Stimulated activated CD8-positive, alpha-beta memory T cell treated with anti-CD3 and anti-CD28 coated beads, Interleukin-15, amount 100 ng/mL, for 24 hours (primary cell): ENCODE measurements around the gene CXXC5.

Source experiments
- DNase-seq: peaks from one replicate; pipeline ENCODE4 v3.0.0-alpha.2; 2020; ENCODE audit warnings: low read depth

CXXC5 gene

DNA sequence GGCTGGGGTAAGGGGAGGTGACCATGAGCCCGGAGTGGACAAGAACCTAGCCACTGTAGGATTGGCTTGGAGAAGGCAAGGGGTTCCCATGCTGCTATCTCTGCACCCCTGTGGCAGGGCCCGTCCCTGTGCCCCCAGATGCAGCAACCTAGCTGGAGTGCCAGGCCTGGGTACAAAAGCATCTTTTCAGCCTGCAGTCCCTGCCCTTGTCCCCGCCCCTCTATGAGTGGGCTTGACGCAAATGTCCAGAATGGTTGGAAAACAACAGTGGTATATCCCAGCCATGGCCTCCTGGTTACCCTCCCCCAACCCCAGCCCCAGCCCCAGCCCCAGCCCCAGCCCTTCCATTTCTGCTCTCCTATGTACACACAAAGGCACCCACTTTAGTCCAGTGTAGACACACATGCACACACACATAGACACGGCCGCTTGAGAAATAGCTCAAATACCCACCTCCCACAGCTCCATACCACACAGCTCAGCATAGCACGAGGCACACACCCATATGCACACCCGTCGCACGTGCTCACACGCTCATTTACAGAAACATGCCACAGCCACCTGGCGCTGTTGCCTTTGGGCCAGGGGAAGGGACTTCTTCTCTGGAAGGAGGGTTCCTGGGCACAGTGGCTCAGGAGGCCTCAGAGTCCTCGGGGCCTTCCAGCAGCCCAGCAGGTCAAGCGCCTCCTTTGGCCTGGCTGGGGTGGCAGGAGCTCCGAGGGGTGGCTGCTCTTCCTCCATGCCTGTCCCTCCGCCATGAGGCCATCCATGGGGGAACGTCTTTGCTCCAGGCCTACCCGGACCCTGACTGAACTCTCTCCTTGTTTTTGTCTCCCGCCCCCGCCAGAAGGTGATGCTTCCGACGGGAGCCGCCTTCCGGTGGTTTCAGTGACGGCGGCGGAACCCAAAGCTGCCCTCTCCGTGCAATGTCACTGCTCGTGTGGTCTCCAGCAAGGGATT, 34.1 kb downstream of the CXXC5 start:
- DNase-seq, result no peak

DNA sequence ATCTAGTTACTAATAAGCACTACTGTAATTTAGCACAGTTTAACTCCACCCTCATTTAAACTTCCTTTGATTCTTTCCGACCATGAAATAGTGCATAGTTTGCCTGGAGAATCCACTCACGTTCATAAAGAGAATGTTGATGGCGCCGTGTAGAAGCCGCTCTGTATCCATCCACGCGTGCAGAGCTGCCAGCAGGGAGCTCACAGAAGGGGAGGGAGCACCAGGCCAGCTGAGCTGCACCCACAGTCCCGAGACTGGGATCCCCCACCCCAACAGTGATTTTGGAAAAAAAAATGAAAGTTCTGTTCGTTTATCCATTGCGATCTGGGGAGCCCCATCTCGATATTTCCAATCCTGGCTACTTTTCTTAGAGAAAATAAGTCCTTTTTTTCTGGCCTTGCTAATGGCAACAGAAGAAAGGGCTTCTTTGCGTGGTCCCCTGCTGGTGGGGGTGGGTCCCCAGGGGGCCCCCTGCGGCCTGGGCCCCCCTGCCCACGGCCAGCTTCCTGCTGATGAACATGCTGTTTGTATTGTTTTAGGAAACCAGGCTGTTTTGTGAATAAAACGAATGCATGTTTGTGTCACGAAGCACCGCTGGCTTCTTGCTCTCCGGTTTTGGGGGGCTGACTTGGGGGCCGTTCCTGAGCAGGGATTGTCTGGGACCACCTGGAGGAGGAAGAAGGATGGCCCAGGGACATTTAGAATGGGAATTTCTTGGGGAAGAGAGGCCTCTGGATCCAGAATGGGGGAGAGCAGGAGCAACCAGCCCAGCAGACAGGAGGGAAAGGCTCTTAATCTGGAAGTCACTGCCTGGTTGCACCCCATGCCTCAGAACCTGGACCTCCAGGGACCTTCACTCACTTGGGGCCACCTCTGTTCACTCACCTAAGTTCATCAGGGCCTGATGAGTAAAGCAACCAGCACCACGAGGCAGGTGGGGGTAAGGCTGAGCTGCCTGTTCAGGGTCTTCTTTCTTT, 35.4 kb downstream of the CXXC5 start:
- DNase-seq, result no peak

DNA sequence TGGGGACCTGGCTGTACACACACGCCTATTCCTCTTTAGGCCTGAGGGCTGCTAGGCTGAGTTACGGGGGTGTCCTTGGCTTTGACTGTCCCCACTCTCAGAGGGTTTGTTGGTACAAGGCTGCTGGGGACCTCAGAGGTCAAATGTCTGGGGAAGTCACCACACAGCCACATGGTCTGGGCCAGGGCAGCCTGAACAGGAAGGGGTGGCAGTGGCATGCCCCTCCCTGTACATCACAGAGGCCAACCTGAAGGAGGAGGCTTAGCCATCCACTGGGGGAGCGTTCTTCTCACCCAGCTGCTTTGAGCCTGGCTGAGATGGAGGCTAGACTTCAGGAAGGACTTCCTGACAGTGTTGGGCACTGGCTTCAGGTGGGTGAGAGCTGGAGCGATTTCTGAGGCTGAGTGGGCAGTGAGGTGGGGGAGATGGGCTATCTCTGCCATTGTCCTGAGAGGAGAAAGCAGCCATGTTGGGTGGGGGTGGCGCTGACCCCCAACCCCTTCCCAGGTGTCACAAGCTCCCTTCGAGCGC, 36.3 kb downstream of the CXXC5 start:
- DNase-seq, result no peak

DNA sequence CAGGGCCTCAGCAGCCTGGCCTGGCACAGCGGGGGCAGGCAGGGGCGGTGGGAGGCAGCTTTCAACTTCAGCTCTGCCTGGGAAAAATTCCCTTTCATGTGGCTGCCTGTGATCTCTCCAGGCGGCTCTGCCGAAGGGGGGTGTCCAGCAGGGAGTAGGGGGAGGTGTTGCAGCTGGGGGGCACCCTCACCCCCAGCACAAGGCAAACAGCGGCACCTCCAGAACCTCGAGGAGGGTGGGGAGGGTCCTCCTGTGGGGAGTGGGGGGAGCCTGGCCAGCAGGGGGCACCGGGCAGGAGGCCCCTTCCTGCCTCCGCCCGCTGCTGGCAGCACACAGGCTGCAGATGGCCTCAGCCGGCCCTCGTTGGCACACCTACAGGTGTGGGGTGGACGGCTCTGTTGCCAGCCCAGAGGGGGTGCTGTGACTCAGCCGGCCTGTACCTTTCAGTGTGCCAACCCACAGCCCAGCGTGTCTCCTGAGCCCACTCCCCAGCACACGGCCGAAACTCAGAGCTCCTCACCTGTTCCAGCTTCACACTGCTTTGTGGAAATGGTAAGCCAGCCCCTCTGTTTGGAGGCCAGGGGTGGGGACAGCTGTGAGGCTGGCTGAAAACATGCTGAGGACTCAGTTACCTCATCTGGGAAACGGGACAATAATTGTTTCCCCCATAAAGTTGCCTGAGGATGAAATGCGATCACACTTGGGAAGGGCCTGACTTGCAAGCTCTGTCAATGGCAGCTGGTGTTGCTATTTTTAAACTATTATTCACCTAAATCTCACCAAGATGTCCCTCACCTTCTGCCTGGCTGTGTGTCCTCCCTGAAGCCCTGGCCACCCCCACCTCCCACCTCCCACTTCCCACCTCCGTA, 37.0 kb downstream of the CXXC5 start:
- no peak for DNase-seq

DNA sequence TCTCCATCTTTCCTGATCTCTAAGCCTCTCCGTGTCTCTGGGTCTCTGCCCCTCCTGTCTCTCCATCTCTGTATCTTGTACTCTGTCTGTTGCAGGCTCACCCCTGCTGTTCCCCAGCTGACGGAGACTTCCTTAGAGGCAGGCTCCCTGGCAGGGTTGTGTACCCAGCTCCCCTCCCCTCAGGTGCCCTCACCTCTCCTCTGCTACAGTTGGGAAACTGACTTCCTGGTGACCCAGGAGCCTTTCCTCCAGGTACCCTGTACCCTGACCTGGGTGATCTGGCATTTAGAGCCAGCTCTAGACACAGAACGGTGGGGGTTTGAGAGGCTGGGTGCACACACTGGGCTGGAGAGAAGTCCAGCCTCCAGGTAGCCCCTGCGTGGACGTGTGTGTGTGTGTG, 37.7 kb downstream of the CXXC5 start:
- DNase-seq, result no peak

DNA sequence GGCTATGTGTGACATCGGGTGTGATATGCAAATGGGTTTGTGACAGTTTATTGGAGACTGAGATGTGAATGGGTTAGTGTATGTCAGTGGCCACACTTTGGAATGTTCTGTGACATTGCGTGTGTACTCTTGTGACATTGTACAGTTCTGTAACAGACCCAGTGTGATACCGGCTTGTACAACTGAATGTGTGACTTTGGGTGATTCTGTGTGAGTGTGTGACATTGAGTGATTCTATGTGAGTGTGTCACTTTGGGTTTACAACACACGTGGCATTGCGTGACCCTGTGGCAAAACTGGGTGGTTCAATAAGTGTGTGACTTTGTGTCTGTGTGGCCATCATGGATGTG, 38.2 kb downstream of the CXXC5 start:
- no peak for DNase-seq

DNA sequence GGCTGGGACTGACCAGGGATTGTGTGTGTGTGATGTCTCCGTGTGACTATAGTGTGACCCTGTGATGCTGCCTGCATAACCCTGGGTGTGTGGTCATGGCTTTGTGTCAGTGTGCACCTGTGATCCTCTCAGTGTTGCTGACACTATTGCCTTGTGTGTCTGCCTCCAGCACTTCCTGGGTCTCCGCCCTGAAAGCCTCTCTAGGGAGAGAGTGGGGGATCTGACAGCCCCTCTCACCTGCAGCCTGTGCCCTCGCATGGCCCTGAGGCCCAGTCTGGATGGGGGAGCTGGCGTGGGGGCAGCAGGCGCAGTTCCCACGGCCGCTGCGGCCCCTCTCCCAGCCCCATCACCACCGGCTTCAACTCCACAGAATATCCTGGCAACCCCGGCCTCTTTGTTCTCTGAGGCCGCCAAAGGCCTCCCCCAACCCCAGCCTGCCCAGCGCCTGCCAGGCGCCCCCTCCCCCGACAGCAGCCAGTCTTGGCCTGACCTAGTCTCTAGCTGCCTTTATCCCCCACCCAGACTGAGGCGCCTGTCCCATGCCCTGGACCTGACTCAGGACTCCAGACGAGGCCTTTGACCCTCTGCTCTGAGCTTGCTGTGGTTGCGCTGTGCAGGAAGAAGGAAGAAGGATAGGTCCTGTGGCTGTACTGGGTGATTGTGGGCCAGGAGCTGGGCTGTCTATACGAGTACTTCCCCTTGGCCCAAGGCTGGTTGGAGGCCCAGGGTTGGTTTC, 38.7 kb downstream of the CXXC5 start:
- no peak for DNase-seq

DNA sequence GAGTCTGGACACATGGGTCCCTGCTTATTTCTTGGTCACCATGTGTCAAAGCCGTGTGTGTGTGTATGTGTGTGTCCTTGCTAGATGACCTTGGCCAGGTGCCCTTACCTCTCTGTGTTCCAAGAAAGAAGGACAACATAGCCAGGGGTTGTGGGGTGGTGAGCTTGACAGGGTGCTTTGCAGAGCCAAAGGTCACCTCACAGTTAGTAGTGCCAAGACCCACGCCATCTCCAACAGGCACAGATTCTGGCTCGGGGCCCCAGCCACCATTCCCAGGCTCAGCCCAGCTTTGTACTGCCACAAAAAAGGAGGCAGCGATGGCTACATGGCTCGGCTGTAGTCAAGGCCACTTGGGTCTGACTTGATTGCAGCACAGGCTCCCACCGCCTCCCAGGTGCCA, 39.5 kb downstream of the CXXC5 start:
- no peak for DNase-seq

DNA sequence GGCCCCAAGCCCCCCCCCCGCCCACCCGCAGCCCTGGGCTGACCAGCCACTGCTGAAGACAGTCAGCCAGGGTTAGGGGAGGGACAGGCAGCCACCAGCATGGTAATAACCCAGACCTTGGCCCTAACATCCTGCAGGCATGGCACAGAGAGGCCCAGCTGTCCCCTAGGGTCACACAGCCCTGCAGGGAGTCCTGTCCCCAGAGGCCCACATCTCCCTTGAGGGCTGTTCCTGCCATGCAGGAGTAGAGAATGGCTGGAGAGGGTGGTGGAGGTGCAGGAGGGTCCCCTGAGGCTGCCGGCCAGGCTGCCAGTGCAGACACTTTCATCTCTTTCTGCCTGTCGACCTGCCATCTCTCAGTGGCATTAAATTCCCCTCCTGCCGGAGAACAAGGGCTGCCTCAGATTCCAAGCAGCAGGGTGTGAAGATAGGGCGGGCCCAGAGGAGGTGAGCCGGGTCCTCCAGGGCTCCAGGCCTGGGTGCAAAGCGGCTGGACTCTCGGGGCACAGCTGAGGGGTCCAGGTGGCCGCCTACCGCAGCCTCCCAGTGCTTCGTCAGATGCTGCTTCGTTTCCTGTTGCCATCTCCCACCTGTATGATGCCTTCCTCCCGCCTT, 40.0 kb downstream of the CXXC5 start:
- no peak for DNase-seq

DNA sequence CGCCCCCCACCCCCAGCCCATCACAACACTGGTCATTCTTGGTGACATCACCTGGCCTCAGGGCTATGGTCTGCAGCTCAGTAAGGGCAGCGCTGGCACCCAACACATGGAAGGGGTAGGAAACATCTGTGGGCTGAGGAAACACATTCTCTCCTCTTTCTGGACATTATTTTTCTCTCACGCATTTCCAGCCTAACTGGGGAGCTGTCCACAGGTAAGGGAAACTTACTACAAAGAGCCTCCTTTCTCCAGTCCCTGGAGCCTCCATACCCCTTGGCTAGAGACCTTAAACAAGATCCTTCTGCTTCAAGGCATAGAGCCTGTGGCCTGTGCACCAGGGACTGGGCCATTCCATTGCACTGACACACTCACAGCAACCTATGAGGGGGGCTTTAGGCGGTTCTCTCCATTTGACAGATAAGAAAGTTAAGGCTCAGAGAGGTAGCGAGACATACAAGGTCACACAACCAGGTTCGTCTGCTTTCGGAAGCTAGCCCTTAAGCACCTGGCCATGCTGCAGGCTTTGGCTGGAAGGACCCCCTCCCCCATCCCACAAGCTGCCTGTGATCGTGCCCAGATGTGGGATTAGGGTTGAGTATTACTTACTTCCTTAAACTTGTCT, 40.7 kb downstream of the CXXC5 start:
- no peak for DNase-seq

DNA sequence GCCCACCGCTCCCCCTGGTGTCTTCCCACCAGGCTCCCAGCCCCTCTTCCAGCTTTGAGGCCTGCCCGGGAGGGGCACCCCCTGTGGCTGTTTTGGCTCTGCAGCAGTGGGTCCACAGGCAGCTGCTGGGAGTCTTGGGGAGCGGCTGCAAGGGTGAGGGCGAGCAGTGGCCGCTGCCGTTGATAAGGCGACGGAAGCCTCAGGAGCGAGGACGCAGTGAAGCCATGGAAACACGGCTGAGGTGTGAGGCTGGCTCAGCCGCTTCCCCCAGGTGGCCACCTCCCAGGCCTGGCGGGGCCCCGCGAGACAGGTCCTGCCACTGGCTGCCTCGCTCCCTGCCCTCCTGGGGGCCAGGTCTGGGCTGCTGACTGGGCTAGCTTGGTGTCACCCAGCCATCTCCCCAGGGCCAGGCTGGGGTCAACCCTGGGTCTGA, 41.5 kb downstream of the CXXC5 start:
- no peak for DNase-seq

DNA sequence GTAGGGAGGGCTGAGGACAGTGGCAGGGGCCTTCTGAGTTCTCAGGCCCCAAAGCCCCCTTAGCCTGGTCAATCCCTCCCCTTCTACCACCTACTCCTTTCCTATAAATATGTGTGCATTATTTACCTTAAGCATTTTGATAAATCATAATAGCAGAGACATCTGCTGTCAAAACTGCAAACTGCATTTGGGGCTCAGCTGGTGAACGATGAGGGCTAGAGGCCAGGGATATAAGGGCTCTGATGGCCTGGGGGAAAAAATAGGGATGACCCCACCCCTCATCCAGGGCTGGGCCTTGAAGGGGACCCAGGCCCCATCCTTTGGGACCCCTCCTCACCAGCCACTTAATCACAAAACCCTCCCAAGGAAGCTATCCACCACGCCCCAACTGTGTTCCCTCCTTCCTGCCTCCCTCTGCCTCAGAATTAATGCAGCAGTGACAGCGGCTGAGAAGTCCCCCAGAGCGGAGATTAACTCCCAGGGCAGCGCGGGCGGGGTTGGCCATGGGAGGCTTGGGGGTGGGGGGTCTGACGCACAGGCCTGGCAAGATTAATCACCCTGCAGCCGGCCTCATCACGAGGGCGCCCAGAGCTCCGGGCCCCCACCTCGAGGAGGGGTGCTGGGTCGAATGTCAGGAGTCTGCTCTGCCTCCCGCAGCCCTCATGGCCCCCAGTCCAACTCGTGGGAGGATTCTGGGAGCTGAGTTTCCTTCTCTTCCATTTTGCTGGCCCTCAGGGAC, 42.1 kb downstream of the CXXC5 start:
- DNase-seq, result no peak

DNA sequence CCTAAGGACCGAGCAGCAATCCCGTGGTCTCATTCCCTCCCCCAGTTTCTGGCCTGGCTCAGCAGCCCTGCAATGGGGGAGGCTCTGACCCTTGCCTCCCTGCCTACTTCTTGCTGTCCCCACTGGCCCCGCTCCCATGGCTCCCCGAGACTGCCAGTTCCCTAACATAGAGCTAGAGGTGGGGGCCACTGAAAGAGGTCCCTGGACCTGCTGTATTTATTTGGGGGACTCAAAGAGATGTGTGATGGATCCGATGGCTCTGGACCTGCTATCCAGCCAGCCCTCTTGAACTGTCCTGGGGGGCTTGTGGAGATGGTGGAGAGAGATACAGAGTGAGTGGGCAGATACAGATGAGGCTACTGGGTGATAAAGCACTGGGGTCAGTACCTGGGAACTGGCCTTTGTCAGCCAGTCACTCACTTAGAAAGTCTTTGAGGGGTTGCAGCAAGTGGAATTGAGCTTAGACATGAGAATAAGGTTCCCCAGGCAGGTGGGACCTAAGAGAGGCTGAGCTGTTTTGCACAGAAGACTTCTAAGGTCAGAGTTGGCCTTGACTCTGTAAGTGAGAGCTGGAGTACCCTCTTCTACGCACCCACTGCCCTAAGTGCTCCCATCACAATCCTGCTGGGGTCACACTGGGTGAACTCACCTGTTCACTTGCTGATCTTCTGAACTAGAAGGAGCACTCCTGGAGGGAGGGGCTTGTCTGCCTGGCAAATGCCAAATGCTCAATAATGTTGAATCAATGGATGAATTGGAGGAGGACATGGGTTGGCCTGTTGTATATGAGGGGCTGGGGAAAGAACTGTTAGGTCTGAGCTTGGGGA, 42.9 kb downstream of the CXXC5 start:
- DNase-seq, result no peak

DNA sequence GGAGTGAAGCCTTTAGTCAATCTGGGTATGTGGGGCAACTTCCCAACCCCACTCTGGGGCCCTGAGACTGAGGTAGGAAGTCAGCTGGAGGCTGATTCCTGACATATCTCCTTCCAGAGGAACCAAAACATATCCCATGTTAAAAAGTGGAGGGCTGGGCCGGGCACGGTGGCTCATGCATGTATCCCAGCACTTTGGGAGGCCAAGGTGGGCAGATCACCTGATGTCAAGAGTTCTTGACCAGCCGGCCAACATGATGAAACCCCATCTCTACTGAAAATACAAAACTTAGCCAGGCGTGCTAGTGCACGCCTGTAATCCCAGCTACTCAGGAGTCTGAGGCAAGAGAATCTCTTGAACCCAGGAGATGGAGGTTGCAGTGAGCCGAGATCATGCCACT, 44.0 kb downstream of the CXXC5 start:
- no peak for DNase-seq

DNA sequence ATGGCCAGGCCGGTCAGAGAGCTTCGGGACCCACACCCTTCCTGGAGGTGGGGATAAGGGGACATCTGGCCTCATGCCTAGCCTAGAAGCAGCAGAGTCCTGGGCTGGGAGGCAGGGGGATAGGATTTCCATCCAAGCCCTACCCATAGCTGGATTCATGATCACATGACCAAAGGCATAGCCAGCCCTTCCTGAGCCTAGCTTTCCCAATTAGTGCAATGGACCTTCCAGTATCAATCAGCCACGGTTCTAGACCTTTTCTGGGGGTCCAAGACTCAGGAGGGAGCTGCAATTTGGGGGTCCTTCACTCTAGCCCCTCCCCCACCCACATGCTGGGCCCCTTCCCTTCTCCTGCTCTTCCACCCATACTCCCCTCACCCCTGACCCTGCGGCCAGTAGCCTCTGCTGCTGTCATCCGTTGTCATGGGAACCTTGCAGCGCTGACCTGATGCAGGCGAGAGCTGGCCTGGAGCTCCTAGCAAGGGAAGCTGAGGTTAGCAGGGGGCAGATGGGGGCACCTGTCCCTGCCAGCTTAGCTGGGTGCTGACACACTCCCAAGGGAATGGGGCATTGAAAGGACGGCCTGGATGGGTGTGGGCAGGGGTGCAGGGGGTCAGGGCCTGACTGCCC, 44.6 kb downstream of the CXXC5 start:
- DNase-seq, result no peak

DNA sequence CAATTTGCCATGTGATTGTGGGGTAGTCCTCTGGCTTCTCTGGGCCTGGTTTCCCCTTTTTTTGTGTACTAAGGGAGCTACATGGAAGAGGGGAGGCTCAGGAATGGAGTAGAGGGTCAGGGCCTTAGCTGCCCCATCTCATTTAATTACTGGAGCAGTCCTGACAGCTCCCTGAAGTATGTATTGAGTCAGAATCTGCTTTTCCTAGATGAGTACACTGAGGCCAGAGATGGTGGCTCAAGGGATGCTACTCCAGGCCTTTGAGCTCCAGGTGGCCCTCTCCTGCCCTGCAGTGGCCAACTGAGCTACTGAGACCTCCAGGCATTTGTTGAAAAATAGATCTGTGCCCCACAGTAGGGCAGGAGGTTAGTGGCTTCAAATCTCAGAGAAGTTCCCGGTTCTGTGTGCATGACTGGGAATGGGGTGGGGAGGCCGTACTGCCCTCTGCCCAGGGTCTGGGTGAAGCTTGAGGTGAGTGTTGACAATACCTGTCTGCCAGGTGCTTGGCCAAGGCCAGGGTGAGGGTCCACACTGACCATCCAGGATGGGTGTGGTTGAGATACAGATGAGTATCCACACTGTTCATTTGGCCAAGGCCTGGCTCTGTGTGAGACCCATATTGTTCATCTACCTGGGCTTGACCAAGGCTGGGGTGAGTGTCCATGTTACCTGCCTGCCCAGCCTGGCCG, 45.7 kb downstream of the CXXC5 start:
- no peak for DNase-seq

DNA sequence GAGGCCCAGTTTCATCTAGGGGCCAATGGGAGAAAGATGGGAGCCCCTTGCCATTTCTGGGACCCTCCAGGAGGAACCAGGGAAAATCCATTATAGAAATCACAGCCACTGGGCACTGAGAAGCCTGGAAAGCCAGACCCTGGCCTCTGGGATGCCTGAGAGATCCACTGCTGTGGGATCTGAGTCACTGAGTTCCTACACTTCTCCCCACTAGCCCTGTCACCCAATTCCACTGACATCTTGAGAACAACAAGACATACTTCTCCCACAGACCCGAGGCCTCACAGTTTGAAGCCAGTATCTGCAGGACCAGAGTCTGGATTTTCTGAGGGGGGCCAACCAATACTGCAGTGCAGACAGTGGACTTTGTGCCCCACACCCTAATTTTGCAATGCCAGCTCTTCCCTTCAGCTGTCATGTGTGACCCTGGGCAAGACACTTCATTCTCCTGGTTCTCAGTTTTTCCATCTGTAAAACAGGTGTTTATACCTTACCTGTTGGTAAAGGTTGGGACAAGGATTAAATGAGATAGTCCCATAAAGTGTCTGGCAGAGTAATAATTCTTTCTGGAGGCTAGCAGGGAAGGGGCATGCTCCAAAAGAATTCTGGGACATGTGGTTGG, 46.5 kb downstream of the CXXC5 start:
- no peak for DNase-seq
